BE2C (cell line): ENCODE results near the gene AP4E1. TPM values are rescaled to one million over a fixed set of nuclear protein-coding genes. Genes with fewer than 3 reads are reported as not detected.

Source experiments
- DNase-seq: peaks from one replicate; pipeline ENCODE4 v3.0.0-alpha.2; 2020
- H3K27me3 ChIP-seq: fragments of 250-450 bp; sonication (Bioruptor Pico); 2 replicates; pipeline ENCODE4 v1.5.1; 2020; ENCODE audit warnings: mild to moderate bottlenecking
- H3K36me3 ChIP-seq: fragments of 250-450 bp; sonication (Bioruptor Pico); 2 replicates; pipeline ENCODE4 v1.5.1; 2020; ENCODE audit warnings: mild to moderate bottlenecking
- H3K4me1 ChIP-seq: fragments of 250-450 bp; sonication (Bioruptor Pico); 2 replicates; pipeline ENCODE4 v1.5.1; 2020
- H3K4me3 ChIP-seq: 2 replicates; pipeline ENCODE4 v1.5.1; 2011; ENCODE audit warnings: low read depth, low read length
- H3K9me3 ChIP-seq: fragments of 250-450 bp; sonication (Bioruptor Pico); 2 replicates; pipeline ENCODE4 v1.5.1; 2020
- polyA plus RNA-seq: library from polyadenylated mRNA; unstranded; fragments of >200 nt; gene quantifications from one replicate; pipeline ENCODE4 v1.2.1, GENCODE V29; 2012; ENCODE audit warnings: low read depth, missing spikeins; ENCODE audit not compliant: insufficient read length, insufficient read depth
- TF ChIP-seq, protein P1 (sequence below): IDR thresholded peaks from 2 replicates; pipeline ENCODE4 v1.5.1; 2012; ENCODE audit warnings: mild to moderate bottlenecking, low read depth, low read length

AP4E1 gene
- polyA plus RNA-seq, result 3.5 TPM

GRCh38 chr15:50908209-50909009 is at the start of gene AP4E1:
TSS of gene AP4E1 (plus strand) at chr15:50908683. CDS start at chr15:50908779, 96 bp downstream.
- H3K27me3 ChIP-seq, result no peaks in the 10 kb centered on the region
- no peaks in the 10 kb centered on the region for H3K9me3 ChIP-seq
- no peaks in the 10 kb centered on the region for H3K4me1 ChIP-seq
- H3K4me3 ChIP-seq, result peak within 1 kb of the TSS; percentile 94
- peaks cover 6% of the 10 kb centered on the region for H3K36me3 ChIP-seq
- DNase-seq, result peak; percentile 88
- TF ChIP-seq, protein P1, sequence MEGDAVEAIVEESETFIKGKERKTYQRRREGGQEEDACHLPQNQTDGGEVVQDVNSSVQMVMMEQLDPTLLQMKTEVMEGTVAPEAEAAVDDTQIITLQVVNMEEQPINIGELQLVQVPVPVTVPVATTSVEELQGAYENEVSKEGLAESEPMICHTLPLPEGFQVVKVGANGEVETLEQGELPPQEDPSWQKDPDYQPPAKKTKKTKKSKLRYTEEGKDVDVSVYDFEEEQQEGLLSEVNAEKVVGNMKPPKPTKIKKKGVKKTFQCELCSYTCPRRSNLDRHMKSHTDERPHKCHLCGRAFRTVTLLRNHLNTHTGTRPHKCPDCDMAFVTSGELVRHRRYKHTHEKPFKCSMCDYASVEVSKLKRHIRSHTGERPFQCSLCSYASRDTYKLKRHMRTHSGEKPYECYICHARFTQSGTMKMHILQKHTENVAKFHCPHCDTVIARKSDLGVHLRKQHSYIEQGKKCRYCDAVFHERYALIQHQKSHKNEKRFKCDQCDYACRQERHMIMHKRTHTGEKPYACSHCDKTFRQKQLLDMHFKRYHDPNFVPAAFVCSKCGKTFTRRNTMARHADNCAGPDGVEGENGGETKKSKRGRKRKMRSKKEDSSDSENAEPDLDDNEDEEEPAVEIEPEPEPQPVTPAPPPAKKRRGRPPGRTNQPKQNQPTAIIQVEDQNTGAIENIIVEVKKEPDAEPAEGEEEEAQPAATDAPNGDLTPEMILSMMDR, result peak; percentile 90

DNA sequence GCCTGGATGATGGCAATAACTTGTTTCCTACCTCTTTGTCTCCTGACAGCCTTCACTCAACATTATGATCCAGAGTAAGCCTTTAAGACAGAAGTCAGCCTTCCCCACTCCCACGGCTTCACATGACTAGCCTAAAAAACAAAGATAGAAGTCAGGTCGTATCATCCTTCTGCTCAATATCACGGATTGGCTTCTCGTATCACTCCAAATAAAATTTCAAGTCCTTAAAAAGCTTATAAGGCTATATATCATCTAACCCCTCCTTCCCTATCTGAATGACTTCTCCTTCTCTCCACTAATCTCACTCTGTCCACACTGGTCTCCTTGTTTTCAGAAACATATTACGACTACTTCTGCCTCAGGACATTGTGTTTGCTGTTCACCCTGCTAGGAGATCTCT is 47.7 kb upstream of the AP4E1 start:
- H3K9me3 ChIP-seq, result no peaks in the 10 kb centered on the region

DNA sequence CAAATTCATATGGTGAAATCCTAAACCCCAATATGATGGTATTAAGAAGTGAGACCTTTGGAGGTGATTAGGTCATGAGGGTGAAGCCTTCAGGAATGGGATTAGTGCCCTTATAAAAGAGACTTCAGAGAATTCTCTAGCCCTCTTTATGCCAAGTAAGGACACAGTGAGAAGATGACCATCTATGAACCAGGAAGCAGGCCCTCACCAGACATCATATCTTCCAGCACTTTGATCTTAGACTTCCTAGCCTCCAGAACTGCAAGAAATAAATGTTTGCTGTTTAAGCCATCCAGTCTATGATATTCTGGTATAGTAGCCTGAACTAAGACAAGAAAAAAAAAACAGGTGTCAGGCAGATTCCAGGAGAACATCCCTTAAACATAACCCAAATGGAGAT is 45.9 kb upstream of the AP4E1 start:
- H3K9me3 ChIP-seq, result no peaks in the 10 kb centered on the region
- TF ChIP-seq, protein P1, result no peak
- H3K4me3 ChIP-seq, result no peak overlapping the region
- H3K4me1 ChIP-seq, result no peaks in the 10 kb centered on the region
- 0 out of 2 replicates have a peak, but pooled peaks cover 3% of the 10 kb centered on the region for H3K27me3 ChIP-seq
- H3K36me3 ChIP-seq, result no peaks in the 10 kb centered on the region
- DNase-seq, result no peak

More for the DNA sequence above, 47.7 kb upstream of the AP4E1 start:
- no peak for DNase-seq
- 0 out of 2 replicates have a peak, but pooled peaks cover 3% of the 10 kb centered on the region for H3K27me3 ChIP-seq
- no peak overlapping the region for H3K4me3 ChIP-seq
- H3K4me1 ChIP-seq, result no peaks in the 10 kb centered on the region
- no peaks in the 10 kb centered on the region for H3K36me3 ChIP-seq
- TF ChIP-seq, protein P1, result no peak

GRCh38 chr15:50864873-50865272 is 43.6 kb upstream of the AP4E1 start:
- Histone ChIP-seq H3K9me3 (no peaks in the 10 kb centered on the region), H3K4me3 (no peak overlapping the region), H3K27me3 (peaks cover 3% of the 10 kb centered on the region; the same call in 1 of the 2 replicates), H3K4me1 (no peaks in the 10 kb centered on the region), H3K36me3 (no peaks in the 10 kb centered on the region)
- TF ChIP-seq, protein P1, result no peak
- no peak for DNase-seq

DNA sequence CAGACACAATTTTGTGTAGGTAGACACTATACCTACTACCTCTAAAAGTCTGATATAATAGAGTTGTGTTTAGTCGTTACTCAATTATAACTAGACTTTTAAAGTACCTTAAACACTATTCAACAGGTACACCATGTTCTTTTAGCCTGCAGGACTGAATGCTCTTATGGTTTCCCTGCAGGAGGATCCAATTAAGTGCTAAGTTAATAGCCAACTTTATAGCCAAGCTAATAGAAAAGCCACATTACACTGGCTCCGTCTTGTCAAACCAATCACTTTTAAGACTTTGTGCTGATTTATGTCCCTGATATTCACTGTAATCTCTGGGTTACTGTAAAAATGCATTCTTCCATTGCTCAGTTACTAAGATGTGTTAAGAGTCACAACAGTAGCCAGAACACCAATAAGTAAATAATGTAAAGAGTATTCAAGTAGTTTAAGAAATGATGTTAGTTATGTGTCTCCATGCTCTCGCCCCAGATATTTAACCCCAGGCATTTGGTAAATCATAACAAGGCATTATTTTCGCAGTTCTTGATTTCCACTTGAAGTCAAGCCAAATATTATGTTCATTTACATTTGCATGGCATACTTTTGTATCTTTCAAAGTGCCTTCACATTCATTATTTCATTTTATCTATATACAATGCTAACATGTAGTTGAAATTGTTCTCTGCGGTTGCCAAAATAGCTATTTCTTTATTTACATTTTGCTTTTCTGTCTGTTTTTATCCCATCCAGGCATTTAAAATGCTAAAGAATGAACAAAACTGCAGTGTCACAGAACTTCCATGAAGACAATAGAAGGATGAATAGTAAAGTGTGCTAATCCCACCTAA is 42.7 kb upstream of the AP4E1 start:
- Histone ChIP-seq H3K4me3 (no peak overlapping the region), H3K36me3 (no peaks in the 10 kb centered on the region), H3K27me3 (peaks cover 10% of the 10 kb centered on the region), H3K4me1 (no peaks in the 10 kb centered on the region), H3K9me3 (no peaks in the 10 kb centered on the region)
- no peak for DNase-seq
- TF ChIP-seq, protein P1, result no peak
